GF-D8 (cell line): ENCODE measurements around the gene SPRR3.

Source experiments
- DNase-seq: peaks from one replicate; lab custom pipeline; 2025; lab: John Stamatoyannopoulos, UW

SPRR3 gene

GRCh38 chr1:153001382-153001781 is at the start of gene SPRR3:
TSS of gene SPRR3 (plus strand) at chr1:153001749. CDS start at chr1:153003021, 1,272 bp downstream.
- DNase-seq: no peak

DNA sequence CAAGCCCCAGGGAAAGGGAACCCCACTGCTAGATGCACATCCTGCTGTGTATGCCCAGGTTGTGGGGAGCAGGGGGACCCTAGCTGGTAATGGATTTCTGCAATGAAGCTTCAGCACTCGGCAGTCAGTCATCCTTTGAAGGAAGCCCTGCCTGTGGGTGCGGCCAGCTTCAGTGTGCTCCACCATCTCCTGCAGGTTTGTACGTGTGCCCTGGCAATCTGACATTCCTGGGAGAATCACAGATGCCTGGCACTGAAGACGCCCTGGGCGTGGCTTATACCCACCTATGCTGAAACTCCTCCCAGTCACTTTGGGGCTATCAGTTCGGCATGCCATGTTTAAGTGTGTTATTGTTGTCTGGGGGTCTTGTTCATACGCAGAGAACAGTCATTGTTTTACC is 47.8 kb upstream of the SPRR3 start:
- no peak for DNase-seq

DNA sequence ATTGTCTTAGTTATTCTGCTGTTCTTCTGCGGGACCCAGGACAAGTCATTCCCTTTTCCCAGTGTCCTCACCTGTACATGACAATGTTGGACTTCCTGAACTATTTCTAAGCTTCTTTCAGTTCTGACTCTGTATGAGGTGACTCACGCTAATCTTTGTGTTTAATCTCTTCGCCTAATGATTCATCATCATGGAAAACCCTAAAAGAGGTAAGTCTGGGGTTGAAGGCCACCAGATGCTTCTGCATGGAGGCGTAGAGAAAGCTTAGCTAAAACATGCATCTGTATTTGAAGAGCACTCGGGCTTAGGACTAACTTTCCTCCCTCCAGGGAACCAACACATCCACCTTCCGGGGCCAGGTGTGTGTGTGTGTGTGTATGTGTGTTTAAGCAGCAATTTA is 47.1 kb upstream of the SPRR3 start:
- no peak for DNase-seq

GRCh38 chr1:152957561-152957960 is 44.0 kb upstream of the SPRR3 start:
- DNase-seq: no peak

- no peak for DNase-seq
These were observed 42.3 kb upstream of the SPRR3 start for GRCh38 chr1:152959273-152959672.

DNA sequence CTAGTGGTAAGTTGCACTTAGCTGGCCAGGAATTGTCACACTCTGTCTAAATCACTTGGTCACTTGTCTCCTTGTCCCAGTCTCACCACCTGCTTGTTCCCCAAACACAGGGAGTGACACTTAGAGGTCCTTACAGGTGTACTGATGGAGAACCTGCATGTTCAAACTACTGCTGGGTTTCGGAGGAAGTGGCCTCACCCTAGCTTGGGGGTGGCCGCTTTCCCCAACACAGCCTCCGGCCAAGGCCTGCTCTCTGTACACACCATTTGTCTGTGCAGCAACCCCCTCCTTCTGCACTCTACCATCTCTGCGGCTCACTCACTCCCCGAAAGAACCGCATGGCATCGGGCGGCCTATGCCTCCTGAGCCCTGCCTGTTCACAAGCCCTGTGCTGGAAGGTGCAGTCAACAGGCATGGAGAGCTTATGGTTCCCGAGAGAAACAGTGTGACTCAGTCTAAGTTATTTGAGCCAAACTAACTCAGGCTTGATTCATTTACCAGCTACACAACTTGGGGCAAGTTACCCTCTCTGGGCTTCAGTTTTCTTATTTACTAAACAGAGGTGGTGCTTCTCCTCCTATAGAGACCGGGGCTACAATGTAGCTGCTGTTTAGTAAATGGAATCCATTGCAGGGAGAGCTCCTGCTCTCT is 41.6 kb upstream of the SPRR3 start:
- DNase-seq: no peak

DNA sequence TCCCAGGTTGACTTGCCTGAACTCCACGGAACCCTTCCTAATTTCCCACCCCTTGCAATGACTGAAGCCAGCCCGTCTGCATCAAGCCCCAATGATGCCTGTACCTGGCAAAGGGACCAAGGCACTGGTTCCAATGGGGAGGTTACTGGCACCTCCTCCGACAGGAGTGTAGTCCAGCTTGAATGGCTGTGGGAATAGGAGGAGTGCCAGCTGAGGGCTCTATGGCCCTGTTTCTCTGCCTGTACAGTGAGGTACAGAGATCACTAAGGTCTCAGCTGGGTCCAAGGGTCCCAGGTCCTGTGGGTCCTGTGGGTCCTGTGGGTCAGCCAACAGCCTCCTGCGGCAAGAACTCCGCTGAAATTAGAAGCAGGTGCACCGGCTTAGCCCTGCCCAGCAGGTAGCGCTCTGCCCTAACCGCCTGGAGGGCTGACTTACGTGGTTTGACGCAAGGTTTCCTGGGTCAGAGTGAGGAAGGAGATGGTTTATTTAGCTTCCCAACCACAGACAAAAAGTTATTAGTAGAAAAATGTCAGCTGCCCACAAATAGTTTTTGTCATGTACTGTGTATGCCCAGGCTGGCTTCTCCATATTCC is 41.0 kb upstream of the SPRR3 start:
- no peak for DNase-seq

- DNase-seq: no peak
These were observed 40.2 kb upstream of the SPRR3 start for GRCh38 chr1:152961226-152961891.

DNA sequence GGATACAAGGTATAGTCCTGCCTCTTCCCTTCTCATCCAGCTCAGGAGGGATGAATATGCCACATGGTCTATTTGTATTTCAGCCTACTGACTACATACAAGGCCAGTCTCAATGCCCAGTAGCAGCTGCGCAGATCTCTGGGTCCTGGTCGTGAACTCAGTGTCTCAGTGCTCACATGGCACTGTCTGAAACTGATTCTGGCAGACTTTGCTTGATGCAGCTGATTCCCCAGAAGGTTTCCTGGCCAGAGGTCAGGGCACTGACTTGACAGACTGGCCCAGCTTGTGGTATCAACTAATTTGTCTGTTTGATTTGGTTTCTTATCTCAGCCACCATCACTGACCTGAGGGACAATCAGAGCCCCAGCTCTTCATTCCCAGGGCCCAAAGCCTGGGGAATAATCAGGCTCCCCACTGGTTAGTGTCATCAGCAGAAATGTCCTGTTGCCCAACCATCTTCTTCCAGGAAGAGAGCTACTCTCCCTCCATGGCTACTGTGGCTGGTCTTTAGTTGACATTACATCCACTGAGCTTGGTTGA is 38.6 kb upstream of the SPRR3 start:
- DNase-seq: no peak

GRCh38 chr1:152964536-152964935 is 37.0 kb upstream of the SPRR3 start:
- DNase-seq: no peak

DNA sequence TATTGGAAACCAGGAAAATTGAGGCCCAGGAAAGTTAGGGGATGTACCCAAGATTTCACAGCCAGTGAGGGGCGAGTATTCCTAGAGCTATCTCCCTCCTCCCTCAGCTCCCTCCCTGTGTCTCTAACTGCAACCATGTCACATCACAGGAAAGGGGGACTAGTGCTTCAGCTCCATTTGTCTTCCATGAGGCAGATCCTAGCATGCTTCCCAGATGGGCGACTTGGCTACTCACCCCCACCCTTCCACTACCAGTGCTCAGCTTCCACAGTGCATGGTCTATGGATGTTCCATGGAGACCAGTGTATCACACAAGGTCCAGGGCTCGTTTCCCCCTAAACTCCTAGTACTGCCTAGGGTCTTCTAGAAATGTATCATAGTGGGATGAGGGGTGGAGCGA is 35.7 kb upstream of the SPRR3 start:
- DNase-seq: no peak

DNA sequence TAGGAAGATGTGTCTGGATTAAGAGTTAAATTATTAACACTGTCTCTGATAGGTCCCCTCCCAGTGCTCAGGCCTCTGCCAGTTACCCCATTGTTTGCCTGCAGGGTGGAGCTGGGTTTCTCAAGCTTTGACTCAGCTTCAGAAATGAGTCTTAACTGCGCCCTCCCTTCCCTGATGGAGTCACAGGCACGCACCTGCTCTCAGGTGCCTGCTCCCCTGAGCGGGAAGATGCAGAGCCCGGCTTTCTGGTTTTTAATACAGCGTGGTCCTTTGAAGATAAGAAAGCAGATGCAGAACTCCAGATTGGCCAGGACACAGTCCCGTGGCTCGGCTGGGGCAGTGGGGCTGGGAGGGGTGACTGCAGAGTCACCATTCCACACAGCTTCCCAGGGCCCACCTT is 34.3 kb upstream of the SPRR3 start:
- DNase-seq: no peak

GRCh38 chr1:152968248-152968647 is 33.3 kb upstream of the SPRR3 start:
- DNase-seq: no peak

DNA sequence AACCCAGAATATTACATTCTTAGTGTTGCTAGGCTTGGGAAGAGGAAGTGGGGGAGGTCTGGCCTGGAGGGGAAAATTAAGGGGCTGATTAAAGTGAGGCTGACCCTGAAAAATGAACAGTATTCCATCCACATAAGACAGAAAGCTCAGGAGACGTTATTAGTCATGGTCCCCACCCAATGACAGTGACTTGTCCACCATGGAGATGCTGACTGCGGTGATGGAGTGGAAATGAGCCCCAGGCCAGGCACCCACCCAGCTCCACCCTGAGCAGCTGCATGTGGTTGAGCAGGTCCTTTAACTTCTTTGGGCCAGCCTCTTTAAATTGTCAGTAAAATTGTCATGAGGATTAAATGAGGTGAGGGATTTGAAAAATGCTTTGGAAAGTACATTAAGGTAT is 32.5 kb upstream of the SPRR3 start:
- no peak for DNase-seq

- no peak for DNase-seq
These were observed 31.1 kb upstream of the SPRR3 start, which contains the start of gene SPRR4 for GRCh38 chr1:152970495-152970894. TSS of gene SPRR4 (plus strand) at chr1:152970648. CDS start at chr1:152971891, 1,243 bp downstream.

DNA sequence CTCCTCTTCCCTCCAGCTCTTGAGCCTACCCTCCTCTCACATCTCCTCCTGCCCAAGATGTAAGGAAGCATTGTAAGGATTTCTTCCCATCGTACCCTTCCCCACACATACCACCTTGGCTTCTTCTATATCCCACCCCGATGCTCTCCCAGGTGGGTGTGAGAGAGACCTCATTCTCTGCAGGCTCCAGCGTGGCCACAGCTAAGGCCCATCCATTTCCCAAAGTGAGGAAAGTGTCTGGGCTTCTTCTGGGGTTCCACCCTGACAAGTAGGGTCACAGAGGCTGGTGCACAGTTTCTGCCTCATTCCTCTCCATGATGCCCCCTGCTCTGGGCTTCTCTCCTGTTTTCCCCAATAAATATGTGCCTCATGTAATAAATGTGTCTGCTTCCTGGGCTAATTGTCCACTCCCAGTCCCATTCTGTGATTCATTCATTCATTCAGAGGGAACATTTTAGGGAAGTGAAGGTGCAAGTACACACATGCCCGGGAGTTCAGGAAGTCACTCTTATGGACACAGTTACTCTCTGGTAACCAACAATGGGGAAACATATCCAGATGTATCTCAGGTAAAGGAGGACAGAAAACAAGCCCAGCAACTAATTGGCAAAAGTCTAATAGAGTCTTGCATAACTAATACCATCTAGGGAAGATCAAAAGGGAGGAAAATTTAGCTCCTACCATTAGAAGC is 29.2 kb upstream of the SPRR3 start:
- no peak for DNase-seq

DNA sequence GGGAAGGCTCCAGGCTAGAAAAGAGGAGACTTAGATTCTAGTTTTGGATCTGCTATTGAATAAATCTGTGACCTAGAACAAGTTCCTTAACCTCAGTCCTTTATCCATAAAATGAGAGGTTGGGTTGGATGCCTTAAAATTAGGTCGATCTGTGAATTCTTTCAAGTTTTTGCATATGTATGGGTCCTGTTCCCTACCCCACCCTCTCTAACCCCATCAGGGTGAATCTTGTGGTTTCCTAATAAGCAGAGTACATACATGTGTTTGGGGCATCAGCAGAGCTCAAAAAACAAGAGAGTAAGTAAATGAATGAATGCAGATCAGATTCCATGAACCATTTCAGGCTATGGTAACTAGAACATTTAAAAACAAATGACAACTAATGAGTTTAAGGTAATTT is 24.9 kb upstream of the SPRR3 start:
- DNase-seq: no peak

DNA sequence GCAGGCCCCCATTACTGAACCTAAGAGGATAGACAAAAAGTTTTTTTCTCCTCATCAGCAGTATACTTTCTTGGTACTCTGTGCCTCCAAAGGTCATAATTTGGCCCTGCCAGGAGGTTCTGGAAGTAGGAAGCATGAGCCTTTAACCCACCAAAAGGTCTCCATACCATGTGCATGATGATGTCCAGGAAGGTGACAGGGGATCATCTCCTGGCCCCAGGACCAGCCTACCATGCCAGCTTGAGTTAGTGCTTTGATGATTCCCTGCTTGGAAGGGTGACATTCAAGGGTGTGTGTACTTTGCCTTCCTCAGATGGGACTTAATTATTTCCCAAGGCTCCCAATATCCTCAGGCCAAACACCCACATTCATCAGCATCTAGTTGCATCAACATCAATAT is 23.9 kb upstream of the SPRR3 start:
- no peak for DNase-seq

- no peak for DNase-seq
These were observed 20.9 kb upstream of the SPRR3 start for GRCh38 chr1:152980676-152981075.

- DNase-seq: no peak
These were observed 20.2 kb upstream of the SPRR3 start for GRCh38 chr1:152981146-152981871.

- DNase-seq: no peak
These were observed 19.5 kb upstream of the SPRR3 start for GRCh38 chr1:152982076-152982475.

GRCh38 chr1:152983234-152983633 is 18.3 kb upstream of the SPRR3 start:
- DNase-seq: no peak
